AML-193 (cell line): Measurements from ENCODE around the gene SHF.

Source experiments
- DNase-seq, 2 experiments: peaks; one replicate each; lab custom pipeline; 2025; lab: John Stamatoyannopoulos, UW

The SHF gene

GRCh38 chr15:45122719-45123118 lies 65.0 kb downstream of the SHF start:
- DNase-seq = no peak

GRCh38 chr15:45121706-45122417 lies 65.9 kb downstream of the SHF start:
- DNase-seq = no peak

GRCh38 chr15:45121020-45121419 lies 66.7 kb downstream of the SHF start:
- no peak for DNase-seq

GRCh38 chr15:45120081-45120972 lies 67.4 kb downstream of the SHF start:
- DNase-seq = no peak

GRCh38 chr15:45118996-45119395 lies 68.8 kb downstream of the SHF start:
- DNase-seq = no peak

- DNase-seq = peak; percentile 71 to 75
These were observed 69.6 kb downstream of the SHF start for GRCh38 chr15:45118131-45118588.

GRCh38 chr15:45117308-45118130 lies 70.2 kb downstream of the SHF start:
- DNase-seq = no peak
